RKO (cell line): Measurements from ENCODE around the gene TRPM2.
A peak's percentile ranks its signal among the peaks of the same experiment; 100 is the strongest.

Experiments used
- DNase-seq: peaks from one replicate; pipeline ENCODE4 v3.0.0-alpha.2; 2016; ENCODE audit warnings: low spot score

TRPM2 gene

DNA sequence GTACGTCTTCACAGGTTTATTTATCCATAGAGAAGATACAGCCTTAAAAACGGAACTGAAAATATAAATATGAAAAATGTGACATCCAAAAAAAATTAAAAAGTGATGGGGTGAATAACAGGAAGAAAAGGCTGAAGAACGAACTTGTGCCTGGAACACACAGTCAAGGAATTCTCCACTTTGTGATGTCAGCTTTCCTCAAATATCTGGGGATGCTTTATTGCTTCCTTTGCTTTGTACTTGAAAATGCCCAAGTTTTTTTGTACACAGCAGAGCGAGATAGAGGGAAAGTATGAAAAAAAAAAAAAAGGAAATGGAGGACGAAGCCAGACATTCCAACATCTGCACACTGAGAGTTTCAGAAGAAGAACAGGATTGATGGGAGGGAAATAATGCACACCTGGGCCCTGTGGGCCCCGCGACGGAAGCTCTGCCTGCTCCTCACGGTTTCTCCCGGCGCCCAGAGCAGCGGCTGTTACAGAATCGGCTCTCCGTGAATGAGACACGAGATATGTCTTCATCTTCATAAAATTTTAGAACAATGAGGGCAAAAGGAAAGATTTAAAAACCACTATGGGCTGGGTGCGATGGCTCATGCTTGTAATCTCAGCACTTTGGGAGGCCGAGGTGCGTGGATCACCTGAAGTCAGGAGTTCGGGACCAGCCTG, 91.9 kb downstream of the TRPM2 start:
- DNase-seq: no peak

- no peak for DNase-seq
Observed at GRCh38 chr21:44448651-44449131, 95.3 kb downstream of the TRPM2 start.

DNA sequence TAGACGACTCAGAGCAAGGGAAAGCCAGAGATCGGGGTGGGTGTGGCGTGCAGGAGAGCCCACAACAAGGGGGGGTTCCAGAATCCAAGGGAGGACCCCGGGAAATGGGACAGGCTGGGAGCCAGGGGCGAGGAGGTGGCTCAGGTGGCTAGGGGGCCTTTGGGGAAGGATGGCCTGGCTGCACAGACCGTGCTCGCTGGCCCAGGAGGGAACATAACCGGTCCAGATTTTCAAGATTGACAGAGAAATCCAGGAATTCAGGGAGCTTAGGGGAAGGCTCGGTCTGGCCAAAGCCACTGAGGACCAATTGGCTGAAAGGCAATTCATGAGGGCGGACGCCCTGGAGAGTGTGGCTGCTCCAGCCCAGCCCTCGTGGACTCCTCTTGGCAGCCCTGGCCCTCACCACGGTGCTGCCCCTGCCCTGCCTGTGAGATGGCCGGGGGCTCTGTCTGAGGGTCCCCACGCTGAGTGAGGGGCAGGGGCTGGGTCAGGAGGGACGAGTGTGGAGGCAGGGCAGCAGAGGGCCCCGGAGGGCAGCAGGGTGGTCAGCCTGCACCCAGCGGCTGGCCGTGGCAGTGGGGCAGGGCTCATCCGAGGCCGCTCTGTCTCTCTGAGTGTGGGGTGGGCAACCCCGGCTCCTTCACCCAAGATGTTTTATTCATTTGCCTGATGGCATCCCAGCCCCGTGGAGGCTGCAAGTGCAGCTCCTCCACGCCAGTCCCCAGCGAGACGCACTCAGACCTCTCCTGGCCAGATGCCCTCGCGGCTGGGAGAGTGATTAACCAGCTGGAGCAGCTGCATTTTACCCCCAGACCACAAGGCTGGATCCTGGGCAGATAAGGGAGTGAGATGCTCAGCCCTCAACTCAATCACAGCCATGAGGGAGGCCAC, 96.3 kb downstream of the TRPM2 start:
- no peak for DNase-seq

DNA sequence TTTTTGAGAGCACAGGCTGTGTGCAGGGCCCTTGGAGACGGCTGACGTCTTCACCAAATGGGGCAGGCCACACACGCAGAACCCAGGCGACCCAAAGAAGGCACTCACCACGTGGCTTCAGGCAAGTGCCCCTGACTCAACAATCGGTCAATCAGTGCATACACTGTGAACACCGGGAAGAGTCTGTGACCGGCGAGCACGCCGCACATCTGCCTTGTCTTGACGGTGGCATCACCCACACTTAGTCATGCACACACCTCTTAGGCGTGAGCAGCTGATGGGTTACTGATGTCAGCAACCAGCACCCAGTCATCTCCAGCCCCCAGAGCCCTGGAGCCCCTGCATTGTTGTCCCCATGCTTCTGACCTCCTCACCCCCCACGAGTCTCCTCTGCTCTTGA, 97.0 kb downstream of the TRPM2 start:
- no peak for DNase-seq

GRCh38 chr21:44450999-44451398, 97.6 kb downstream of the TRPM2 start:
- DNase-seq: no peak

DNA sequence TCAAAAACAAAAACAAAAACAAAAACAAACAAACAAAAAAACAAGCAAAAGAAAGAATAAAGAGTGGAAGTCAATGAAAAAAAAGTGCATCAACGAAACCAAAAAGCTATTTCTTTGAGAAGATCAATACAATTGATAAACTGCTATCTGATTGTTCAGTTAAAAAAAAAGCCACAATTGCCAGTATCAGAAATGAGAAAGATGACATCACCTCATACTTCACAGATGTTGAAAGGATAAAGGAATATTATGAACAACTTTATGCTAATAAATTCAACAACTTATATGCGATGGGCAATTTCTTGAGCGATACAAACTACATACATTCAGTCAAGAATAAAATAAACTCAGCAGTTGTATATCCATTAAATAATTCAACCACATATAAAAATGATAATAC, 99.7 kb downstream of the TRPM2 start:
- no peak for DNase-seq

DNA sequence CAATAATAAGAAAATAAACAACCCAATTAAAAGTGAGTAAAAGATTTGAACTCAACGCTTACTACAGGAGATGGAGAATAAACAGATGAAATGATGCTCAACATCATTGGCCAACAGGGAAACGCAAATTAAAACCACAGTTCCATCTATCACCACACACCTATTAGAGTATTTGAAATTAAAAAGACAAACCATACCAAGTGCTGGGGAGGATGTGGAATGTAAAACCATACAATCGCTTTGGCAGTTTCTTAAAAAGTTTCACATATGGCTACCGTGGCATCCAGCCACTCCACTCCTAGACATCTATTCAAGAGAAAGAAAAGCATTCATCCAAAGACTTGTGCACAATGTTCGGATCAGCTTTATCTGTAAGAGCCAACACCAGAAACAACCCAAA, 100.6 kb downstream of the TRPM2 start:
- DNase-seq: no peak

GRCh38 chr21:44454747-44455523, 101.5 kb downstream of the TRPM2 start, which contains the start of gene LRRC3:
TSS of gene LRRC3 (plus strand) at chr21:44455510. CDS start at chr21:44456645, 1,135 bp downstream.
- peak; percentile 80 for DNase-seq

GRCh38 chr21:44455524-44456213, 102.2 kb downstream of the TRPM2 start:
- DNase-seq: peak; percentile 72

DNA sequence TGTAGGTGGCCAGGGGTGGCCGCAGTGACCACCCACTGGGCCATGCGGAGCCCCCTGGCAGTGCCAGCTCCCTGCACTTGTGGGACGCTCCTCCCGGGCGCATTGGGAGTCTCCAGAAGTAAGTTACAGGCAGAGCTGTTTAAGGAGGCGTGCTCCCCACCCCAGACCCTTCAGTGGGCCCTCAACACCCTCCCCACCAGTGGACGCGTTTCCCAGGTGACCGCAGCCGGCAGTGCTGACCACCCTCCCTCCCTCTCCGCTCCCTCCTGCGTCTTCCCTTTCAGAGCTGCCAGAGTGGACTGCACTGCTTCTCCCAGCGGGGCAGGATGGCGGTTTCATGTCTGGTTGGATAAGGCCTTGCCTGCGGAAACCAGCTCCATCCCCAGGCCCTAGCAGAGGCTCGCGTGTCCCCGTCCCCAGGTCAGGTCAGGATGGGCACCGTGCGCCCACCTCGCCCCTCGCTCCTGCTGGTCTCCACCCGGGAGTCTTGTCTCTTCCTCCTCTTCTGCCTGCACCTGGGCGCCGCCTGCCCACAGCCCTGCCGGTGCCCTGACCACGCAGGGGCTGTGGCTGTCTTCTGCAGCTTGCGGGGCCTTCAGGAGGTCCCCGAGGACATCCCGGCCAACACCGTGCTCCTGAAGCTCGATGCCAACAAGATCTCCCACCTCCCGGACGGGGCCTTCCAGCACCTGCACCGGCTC, 102.9 kb downstream of the TRPM2 start:
- DNase-seq: no peak

DNA sequence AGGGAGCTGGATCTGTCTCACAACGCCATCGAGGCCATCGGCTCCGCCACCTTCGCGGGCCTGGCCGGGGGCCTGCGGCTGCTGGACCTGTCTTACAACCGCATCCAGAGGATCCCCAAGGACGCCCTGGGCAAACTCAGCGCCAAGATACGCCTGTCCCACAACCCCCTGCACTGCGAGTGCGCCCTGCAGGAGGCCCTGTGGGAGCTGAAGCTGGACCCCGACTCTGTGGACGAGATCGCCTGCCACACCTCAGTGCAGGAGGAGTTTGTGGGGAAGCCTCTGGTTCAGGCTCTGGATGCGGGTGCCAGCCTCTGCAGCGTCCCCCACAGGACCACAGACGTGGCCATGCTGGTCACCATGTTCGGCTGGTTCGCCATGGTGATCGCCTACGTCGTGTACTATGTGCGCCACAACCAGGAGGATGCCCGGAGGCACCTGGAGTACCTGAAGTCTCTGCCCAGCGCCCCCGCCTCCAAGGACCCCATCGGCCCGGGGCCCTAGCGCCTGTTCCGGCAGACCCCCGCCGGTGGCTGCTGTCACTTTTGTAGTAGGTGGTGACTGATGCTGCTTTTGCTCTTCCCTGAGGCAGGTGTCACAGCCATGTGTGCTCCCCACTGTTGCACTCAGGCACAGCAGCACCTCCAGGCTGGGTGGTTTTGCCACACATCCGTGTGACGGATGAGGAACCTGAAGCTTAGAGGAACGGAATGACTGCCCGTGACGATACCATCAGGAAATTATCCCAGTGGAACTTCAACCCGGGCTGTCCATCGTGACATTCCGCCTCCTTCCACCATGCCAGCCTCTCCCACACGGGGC, 103.7 kb downstream of the TRPM2 start:
- no peak for DNase-seq

DNA sequence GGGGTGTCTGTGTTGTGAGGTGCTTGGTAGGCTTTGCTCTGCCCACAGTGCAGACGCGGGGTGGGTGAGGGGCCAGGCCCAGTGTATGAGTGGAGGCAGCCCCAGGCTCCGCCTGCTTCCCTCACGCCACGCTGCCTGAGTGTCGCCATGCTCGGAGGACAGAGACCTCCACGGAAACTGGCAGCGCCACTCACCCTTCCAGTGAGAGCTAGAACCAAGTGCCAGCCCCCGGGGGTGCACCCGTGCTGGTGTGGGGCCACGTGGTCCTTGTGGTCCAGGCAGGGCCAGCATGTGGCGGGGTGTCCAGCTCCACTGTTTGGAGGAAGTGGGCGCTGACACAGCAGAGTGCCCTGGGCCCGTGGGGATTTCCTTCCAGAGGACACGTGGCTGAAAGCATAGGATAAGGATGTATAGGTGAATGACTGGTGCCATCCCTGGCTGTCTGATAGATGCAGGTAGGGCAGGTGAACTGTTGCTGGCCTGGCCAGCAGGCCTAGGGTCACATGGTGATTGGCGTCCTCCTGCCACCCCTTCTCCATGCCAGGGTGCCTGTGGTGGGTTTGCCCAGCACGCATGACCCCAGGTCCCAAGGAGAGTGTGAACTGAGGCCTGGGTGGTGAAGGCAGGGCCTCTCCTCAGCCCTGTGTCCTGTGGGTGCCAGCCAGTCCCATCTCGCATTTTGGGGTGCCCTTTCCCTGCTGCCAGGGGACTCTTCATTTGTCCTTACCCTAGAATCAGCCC, 105.7 kb downstream of the TRPM2 start:
- no peak for DNase-seq

DNA sequence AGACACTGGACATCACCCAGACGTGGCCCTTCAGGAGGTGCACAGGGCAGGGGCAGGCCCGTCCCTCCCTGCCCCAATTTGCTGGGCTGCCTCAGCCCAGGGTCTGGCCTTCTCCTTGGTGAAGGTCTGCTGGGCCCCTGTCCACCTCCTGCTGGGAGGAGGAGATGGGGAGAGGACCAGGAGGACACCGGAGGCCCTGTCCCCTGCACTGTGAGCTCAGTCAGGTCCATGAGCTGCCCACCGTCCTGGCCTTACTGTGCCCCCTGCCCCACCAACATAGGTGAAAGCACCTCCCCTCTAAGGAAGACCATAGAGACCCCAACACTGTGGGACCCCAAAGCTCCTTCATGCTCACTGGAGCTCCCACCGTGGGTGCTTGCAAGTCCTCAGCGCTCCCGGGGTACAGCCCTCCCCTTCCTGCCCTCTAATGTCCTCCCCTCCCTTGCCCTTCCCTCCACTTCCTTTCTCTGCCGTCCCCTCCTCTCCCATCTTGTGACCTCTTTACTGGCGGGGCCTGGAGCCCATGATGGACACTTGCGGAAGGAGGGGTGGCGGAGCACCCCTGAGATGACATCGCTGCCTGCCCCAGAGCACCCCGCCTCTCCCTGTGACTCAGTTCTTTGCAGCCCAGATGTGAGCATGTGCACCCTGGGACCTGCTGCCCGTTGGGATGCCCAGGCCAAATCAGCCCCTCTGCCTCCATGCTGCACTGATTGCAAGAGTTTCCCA, 106.5 kb downstream of the TRPM2 start:
- DNase-seq: no peak

- no peak for DNase-seq
Observed at GRCh38 chr21:44460441-44460755, 107.0 kb downstream of the TRPM2 start.

GRCh38 chr21:44461005-44461404, 107.6 kb downstream of the TRPM2 start:
- DNase-seq: no peak

GRCh38 chr21:44461464-44462001, 108.1 kb downstream of the TRPM2 start:
- DNase-seq: no peak

DNA sequence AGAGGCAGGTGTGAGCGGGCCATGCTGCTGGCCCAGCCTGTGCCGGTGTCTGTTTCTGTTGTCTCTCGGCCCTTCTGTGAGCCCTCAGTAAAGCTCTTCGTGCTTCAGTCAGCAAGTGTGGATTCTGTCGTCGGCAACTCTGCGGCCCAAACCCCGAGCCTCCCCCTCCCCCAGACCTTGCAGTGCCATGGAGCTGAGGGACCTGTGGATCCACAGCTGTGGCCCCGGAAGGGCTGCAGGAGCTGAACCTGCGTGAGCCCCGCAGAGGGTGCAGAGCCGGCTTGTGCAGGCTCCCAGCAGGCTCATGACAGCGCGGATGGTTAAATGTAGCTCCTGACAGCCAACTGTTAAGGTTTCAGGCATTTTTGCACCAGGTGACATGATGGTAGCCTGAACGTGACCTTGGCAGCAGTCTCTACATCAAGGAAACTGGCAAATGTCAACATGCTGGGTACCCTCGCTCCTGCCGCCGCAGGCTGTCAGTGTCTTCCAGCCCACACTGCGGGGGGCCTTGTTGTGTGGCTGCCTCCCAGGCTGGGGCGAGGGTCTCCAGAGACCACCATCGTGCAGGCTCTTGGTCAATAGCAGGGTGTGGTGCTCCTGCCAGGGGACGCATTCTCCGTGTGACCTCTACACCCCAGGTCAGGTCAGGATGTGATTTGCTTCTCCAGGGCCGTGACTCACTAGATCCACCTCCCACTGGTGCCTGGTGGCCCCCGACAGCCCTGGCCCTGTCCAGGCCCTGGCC, 108.8 kb downstream of the TRPM2 start:
- DNase-seq: no peak

DNA sequence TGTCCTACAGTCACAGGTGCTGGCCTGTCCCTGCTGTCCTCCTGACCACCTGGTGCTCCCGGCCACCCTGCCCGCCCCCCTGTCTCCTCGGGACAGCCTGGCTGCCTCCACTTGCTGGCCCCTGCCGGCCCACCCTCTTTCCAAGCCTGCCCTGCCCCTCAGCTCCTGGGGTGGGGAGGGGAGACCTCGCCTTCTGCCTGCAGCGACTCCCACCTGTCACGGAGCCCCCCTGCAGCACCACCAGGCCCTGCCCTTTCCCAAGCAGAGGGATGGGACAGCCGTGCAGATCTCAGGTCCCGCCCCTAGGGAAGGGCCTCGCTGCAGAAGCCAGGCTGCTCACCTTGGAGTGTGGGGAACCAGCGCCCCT, 109.4 kb downstream of the TRPM2 start:
- DNase-seq: no peak
